T-helper 2 cell treated with Interferon-gamma antibody and Interleukin-4, amounts not matched to agents 100 ng/mL and 5 ng/mL, for 36 hours (primary cell): Measurements from ENCODE around the gene MRPL14. TPM values are rescaled to one million over a fixed set of nuclear protein-coding genes. Genes with fewer than 3 reads are reported as not detected.

Experiments
- intact Hi-C: fragments of 100-400 bp; cut with micrococcal nuclease; formaldehyde crosslinking; loops from one replicate; pipeline ENCODE4 v1.15.1; 2023
- total RNA-seq: library from RNA; stranded (reverse); gene quantifications from 2 replicates; pipeline ENCODE4 v1.2.3, GENCODE V29; 2022

The MRPL14 gene
- total RNA-seq, 1 donor from 2014 or later: 56.4 TPM

GRCh38 chr6:44068607-44069296 lies 58.5 kb downstream of the MRPL14 start:
- intact Hi-C loops: no loop called here

DNA sequence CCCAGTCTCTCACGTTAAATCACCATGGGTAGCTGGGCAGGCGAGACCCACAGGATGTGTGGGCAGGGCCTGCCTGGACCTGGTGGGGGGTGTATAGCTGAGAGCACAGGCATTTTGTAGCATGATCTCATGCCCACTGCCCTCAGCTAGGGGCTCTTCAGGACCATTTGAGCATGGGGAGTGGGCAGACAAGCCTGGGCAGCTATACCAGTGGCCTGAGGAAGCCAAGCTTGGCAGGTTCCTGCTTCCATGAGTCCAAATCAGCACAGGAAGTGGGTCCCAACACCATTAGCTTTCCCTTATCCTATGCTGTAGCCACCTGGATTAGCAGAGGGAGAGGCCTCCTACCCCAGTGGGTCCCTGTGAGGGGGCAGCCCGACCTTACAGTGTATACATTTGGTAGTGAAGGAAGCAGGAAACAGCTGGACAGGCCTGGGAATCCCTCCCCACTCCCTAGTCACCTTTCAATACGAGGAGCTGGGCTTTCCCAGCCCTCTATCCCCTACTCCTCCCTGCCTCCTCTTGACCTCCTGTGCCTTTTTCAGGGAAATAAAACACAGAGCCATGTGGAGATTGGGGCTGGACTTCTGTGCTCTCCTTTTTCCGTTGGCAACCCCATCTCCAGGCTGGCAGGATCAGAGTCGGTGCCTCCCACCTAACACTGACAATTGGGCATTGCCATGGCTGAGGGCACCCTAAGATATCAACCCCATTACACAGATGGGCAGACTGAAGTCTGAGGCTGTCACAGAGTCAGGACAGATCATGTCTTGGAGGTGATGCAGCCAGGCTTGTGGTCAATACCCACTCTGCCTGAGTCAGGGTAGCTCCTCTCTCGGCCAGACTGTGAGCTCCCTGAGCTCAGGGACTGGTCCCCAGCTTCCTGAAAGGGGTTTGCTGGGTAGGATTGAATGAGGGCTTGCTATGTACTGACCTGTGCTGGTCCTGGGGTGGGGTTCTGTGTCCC lies 59.8 kb downstream of the MRPL14 start:
- intact Hi-C loops: no loop called here

GRCh38 chr6:44066394-44067172 lies 60.7 kb downstream of the MRPL14 start:
- intact Hi-C loops: no loop called here

DNA sequence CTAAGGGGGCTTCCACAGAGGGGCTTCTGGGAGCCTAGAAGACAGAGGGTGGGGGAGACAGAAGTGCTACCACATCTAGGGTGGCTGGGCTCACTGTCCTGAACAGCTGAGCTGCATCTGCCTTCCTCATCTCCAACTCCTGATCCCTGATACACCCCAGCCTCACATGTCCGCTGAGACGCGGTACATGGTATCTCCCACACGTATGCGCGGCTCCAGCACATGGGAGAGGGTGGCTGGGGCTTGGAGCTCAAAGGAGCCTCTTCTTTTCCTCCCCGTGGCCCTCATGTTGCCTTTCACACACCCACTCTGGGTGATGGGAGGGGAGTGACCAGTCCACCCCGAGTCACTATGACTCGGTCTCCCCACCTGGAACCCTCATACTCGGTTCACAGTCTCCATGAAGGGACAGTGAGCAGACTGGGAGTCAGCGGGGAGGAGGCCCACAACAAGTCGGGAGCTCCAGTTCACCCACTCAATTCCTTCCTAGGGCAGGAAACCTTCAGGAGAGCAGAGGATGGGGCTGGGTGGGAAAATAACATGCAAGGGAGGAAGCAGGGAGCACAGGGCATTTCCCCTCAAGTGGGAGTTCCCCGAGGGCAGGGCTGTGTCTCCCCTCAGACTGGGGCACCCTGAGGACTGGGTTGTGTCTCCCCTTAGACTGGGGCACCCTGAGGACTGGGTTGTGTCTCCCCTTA lies 61.7 kb downstream of the MRPL14 start:
- intact Hi-C loops: no loop called here

DNA sequence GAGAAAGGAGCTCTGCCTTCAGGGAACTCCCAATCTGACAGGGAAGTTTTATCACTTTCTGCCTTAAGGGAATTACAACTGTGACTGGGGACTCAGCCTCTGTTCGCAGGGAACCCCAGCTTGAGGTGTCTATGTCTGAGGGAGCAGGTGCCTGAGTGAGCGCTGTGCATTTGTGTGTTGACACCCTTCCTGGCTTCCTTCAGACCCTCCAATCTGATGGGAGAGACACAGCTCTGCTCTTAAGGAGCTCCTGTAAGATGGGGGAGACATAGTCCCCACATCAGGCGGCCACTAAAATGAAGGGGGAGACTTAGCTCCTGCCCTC lies 62.3 kb downstream of the MRPL14 start:
- intact Hi-C loops: no loop called here

- intact Hi-C loops: no loop called here
These were observed 62.9 kb downstream of the MRPL14 start for GRCh38 chr6:44064089-44064947.

DNA sequence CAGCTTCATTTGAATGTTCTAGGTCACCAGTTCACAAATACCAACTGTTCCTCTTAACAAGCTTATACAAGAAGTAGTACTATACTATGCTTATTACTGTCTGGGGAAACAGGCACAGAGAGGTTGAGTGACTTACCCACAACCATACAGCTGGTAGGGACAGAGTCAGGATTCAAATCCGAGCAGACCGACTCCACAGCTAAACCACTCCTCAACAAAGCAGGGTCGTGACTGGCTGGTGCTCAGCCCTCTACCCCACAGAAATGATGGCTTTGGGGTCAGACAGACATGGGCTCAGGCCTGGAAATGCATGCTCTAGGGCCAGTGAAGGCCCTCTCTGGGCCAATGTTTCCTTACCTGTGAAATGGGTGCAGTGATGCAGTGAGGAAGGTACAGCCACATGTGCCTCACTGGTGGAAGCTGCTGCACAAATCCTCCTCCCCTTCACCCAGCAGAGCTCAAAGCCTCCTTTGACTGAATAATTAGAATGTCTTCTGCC lies 63.6 kb downstream of the MRPL14 start:
- intact Hi-C loops: no loop called here

Other genes starting within 250 kb of the MRPL14 start
- gene TMEM63B, start 102 bp upstream of the MRPL14 start, total RNA-seq: 10.4 and 11.1 TPM in 2 replicates
- gene CAPN11, start 31.4 kb upstream of the MRPL14 start, total RNA-seq: not detected in 2 replicates
- not detected in 2 replicates for gene MYMX, start 89.5 kb upstream of the MRPL14 start, total RNA-seq
- 58.3 and 59.9 TPM in 2 replicates for gene SLC29A1, start 96.1 kb upstream of the MRPL14 start, total RNA-seq
- gene HSP90AB1, start 119.6 kb upstream of the MRPL14 start, total RNA-seq: 884 and 889 TPM in 2 replicates
- gene SLC35B2, start 130.1 kb upstream of the MRPL14 start, total RNA-seq: 30.4 and 30.7 TPM in 2 replicates
- 14.6 and 16.9 TPM in 2 replicates for gene NFKBIE, start 138.1 kb upstream of the MRPL14 start, total RNA-seq
- not detected in 2 replicates for gene TMEM151B, start 143.0 kb upstream of the MRPL14 start, total RNA-seq
- 17.5 TPM in 2 replicates for gene AARS2, start 185.9 kb upstream of the MRPL14 start, total RNA-seq
- not detected in 2 replicates for gene SPATS1, start 215.2 kb upstream of the MRPL14 start, total RNA-seq